Measurements from ENCODE around the gene NPL. TPM values are rescaled to one million over a fixed set of nuclear protein-coding genes. Genes with fewer than 3 reads are reported as not detected.

Gene NPL
- total RNA-seq, 4 donors from 2014 or later: 9.6 to 94.5 (median 11.4) TPM; not detected in 1

DNA sequence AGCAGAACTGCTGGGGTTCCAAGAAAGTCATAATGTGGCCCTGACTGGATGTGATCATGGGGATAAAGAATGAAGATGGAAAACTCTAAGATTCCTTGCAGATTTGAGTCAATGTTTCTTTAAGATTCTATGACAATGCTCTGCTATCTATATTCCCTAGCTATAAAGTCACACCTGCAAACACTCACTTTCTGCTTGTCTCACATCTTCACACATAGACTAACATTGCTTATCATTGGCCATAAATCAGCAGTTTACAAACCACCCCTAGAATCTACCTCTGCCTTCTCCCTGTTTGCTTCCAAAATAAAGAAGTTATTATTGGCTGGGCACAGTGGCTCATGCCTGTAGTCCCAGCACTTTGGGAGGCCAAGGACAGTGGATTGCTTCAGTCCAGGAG, 33.1 kb upstream of the NPL start:
- TF ChIP-seq POLR2AphosphoS5 (IDR thresholded peaks at IDR 0.05) (no peak), EP300 (IDR thresholded peaks at IDR 0.05; ENCODE audit: low read depth) (no peak)
- in situ Hi-C loops (cut with MboI; ENCODE audit: low pct_ligation_motif_present in 1 of 4, low pct_unique_long_range_greater_than_20kb in 1 of 4, low sequenced_read_pairs in 3 of 4) (no loop called here), intact Hi-C loops (cut with DNase I; ENCODE audit: low total_unique reads) (no loop called here)
- Histone ChIP-seq H3K27me3 (no peaks in the 10 kb centered on the region), H3K4me3 (no peak overlapping the region), H3K27ac (no peak overlapping the region), H3K9me3 (no peaks in the 10 kb centered on the region), H3K36me3 (no peaks in the 10 kb centered on the region), H3K4me1 (no peaks in the 10 kb centered on the region)
- no peak for DNase-seq

DNA sequence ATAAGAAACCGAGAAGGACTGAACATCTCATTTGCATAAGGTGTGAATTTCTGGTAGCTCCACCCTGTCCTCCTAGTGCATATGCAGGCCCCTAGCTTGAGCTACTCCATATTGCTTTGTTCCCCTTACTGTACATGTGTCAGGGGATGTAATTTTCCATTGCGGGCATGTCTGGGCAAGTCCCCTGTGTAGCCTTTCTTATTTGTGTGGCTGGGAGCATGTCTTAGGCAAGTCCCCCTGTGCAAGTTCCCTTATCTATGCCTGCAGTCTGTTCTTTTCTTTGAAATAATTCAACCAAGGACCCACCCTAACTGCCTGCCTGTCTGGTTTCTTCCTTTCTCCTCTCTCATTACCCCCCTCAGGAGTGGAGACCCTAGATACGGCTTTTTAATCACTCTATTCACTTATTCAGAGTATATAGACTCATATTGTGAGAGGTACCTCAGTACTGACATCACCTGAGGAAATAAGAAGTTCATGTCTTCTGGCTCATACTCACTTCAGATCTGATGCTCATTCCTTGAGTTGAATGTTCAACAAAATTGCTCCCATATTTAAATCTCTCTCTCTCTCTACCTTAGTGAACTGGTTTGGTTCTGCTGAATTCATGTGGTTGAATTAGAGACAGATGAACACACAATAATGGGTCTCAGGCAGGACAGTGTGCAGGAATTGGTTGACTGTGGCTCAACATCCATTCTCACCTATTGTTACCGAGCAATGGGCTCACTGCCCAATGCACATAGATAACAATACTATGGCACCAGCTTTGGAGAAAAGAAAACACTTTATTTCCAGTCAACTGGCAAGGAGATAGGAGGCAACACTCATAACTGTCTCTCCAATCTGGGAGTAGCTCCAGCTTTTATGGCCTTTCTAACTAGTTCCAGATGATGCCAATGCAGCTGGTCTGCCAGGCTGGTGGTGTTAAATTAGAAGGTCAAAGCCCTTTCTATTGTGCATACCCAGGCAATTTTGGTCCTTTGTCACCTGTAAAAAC, 27.9 kb upstream of the NPL start:
- no peaks in the 10 kb centered on the region for H3K4me1 ChIP-seq
- TF ChIP-seq POLR2A (IDR thresholded peaks at IDR 0.05) (no peak), POLR2AphosphoS5 (IDR thresholded peaks at IDR 0.05) (no peak), EP300 (IDR thresholded peaks at IDR 0.05; ENCODE audit: low read depth) (no peak)
- TF ChIP-seq, protein P1, sequence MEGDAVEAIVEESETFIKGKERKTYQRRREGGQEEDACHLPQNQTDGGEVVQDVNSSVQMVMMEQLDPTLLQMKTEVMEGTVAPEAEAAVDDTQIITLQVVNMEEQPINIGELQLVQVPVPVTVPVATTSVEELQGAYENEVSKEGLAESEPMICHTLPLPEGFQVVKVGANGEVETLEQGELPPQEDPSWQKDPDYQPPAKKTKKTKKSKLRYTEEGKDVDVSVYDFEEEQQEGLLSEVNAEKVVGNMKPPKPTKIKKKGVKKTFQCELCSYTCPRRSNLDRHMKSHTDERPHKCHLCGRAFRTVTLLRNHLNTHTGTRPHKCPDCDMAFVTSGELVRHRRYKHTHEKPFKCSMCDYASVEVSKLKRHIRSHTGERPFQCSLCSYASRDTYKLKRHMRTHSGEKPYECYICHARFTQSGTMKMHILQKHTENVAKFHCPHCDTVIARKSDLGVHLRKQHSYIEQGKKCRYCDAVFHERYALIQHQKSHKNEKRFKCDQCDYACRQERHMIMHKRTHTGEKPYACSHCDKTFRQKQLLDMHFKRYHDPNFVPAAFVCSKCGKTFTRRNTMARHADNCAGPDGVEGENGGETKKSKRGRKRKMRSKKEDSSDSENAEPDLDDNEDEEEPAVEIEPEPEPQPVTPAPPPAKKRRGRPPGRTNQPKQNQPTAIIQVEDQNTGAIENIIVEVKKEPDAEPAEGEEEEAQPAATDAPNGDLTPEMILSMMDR (IDR thresholded peaks at IDR 0.05): no peak
- in situ Hi-C loops (cut with MboI; ENCODE audit: low pct_ligation_motif_present in 1 of 4, low pct_unique_long_range_greater_than_20kb in 1 of 4, low sequenced_read_pairs in 3 of 4): no loop called here
- WGBS, 2 donors (ENCODE audit: low coverage in 1 of 2): 72 to 75% methylated on average over 3 to 4 of the region's 4 CpGs
- H3K27ac ChIP-seq: no peak overlapping the region
- H3K4me3 ChIP-seq: no peak overlapping the region
- no peak for DNase-seq
- no peaks in the 10 kb centered on the region for H3K27me3 ChIP-seq
- H3K9me3 ChIP-seq: no peaks in the 10 kb centered on the region
- H3K36me3 ChIP-seq: no peaks in the 10 kb centered on the region
- intact Hi-C loops (cut with DNase I; ENCODE audit: low total_unique reads): loop anchor here (10.0 kb wide), 1 partner anchor 87 kb away; no protein-coding TSS in a partner anchor

DNA sequence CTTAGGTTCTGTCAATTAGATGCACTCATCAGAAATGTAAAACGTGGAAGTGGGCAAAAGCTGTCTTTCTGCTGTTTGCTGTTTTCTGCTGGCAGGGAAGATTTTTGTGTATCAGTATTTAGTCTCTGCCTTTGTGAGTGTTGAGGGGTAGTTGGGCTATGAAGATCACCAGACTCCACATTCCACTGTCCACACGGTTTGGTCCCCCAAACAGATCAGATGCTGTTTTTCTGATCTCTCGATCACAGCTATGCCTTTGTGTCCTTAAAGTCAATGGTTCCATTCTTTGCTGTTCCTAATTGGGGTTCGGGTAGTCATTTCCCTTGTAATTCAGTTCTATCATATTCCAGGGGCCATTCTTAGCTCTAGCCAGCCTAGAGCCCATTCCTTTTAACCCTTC, 27.0 kb upstream of the NPL start:
- no peak overlapping the region for H3K4me3 ChIP-seq
- H3K27me3 ChIP-seq: no peaks in the 10 kb centered on the region
- H3K27ac ChIP-seq: no peak overlapping the region
- in situ Hi-C loops (cut with MboI; ENCODE audit: low pct_ligation_motif_present in 1 of 4, low pct_unique_long_range_greater_than_20kb in 1 of 4, low sequenced_read_pairs in 3 of 4) (no loop called here), intact Hi-C loops (cut with DNase I; ENCODE audit: low total_unique reads) (loop anchor here (10.0 kb wide), 1 partner anchor 88 kb away; no protein-coding TSS in a partner anchor)
- no peaks in the 10 kb centered on the region for H3K9me3 ChIP-seq
- no peaks in the 10 kb centered on the region for H3K4me1 ChIP-seq
- TF ChIP-seq POLR2A (IDR thresholded peaks at IDR 0.05) (no peak), POLR2AphosphoS5 (IDR thresholded peaks at IDR 0.05) (no peak), EP300 (IDR thresholded peaks at IDR 0.05; ENCODE audit: low read depth) (no peak)
- TF ChIP-seq, protein P1 (IDR thresholded peaks at IDR 0.05): no peak
- WGBS, 2 donors (ENCODE audit: low coverage in 1 of 2): 89 to 100% methylated on average over 3 to 4 of the region's 4 CpGs
- no peak for DNase-seq
- no peaks in the 10 kb centered on the region for H3K36me3 ChIP-seq

DNA sequence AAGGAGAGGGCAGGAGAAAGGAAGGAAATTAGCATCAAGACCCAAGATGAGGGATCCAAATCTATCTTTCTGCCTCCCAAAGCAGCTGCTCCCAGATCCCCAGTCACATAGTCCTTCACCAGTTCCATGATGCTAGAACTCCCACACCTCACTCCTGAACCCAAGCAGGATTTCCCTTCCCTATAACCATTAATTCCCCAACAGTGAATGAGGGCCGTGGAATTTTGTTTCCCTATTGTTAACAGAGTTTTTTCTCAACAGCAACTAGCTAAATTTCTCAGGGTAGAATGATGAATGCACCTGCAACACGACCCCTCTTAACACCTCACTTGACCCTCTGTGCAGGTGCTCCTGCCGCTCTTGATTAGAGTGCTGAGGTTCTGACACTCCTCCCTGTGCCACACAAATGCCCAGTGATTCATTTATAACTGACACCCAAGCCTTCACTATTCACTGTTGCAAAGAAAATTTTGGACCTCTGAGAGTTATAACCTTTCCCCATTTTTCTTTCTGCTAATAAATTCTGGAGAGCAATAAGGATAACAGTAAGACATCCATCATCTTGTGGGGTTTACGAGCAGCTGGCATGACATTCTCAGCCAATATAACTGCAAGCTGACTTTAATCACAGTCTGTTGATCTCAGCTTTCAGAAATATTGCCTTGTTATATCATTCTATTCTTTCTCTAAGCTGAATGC, 25.4 kb upstream of the NPL start:
- Histone ChIP-seq H3K9me3 (no peaks in the 10 kb centered on the region), H3K36me3 (no peaks in the 10 kb centered on the region), H3K4me3 (no peak overlapping the region), H3K27me3 (no peaks in the 10 kb centered on the region), H3K4me1 (no peaks in the 10 kb centered on the region), H3K27ac (no peak overlapping the region)
- intact Hi-C loops (cut with DNase I; ENCODE audit: low total_unique reads) (loop anchor here (10.0 kb wide), 1 partner anchor 89 kb away; no protein-coding TSS in a partner anchor), in situ Hi-C loops (cut with MboI; ENCODE audit: low pct_ligation_motif_present in 1 of 4, low pct_unique_long_range_greater_than_20kb in 1 of 4, low sequenced_read_pairs in 3 of 4) (no loop called here)
- WGBS, 2 donors (ENCODE audit: low coverage in 1 of 2): 57 to 62% methylated on average over 4 of the region's 4 CpGs
- no peak for DNase-seq
- TF ChIP-seq EP300 (IDR thresholded peaks at IDR 0.05; ENCODE audit: low read depth) (no peak), POLR2A (IDR thresholded peaks at IDR 0.05) (no peak), POLR2AphosphoS5 (IDR thresholded peaks at IDR 0.05) (no peak)
- TF ChIP-seq, protein P1 (IDR thresholded peaks at IDR 0.05): no peak
